Measurements from ENCODE around the gene GAS7. TPM values are rescaled to one million over a fixed set of nuclear protein-coding genes. Genes with fewer than 3 reads are reported as not detected.

Gene GAS7
- 1.1 and 5.5 TPM in 2 replicates for total RNA-seq

DNA sequence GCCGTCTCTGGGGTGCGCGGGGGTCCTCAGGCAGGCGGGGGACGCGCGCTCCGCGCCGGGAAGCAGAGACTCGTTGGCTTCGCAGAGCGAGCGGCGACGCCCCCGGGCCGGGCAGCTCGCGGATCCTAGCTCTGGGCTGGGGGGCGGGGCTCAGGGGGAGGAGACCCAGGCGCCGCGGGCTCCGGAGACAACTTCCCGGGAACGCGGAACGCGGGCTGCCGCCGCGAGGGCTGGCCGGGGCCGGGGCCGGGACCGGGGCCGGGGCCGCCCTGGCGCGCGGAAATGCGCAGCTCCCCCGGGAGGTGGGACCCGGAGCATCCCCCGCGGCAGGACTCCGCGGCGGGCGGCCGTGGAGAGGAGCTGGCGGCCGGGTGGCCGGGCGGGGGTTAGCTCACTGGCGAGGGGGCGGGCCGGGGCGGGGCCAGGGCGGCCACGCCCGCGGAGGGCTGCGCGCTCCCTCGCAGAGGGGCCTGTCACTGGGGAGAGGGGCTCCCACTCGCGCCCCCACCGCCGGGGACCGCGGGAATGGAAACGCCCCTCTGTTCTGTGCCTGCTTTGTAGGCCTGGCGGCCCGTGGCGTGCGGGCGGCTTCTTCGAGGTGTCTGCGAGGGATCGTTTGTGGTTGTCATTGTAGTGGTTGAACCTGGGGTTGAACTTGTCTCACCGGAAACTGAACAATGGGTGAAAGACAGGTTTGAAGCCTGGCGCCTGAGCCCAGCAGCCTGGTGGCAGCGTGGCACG lies at the start of gene GAS7:
Gene GAS7 (minus strand): TSS at position 98 of the 741 bp plus-strand sequence.

DNA sequence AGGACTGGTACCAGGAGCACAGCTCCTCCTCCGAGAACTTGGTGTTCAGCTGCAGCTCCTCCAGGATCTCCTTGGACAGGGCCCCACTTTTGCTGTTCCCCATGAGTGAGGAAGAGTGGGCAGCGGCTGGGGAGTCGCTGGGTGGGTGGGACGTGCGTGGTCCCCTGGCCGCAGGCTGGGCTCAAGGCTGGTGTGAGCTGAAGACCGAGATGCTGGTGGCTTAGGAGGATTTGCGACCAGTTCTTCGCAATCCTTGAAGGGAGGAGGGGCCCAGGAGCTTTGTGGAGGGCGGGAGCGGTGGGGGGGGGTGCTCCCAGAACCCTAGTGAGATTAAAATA lies 293.4 kb downstream of the GAS7 start, which contains the start of gene RCVRN:
Gene RCVRN (minus strand): TSS at position 194 of the 338 bp plus-strand sequence. CDS start 91 bp downstream, at position 103.

Other genes starting within 250 kb of the GAS7 start
- gene MYH13, start 174.4 kb upstream of the GAS7 start, total RNA-seq = not detected in 2 replicates
- not detected in 2 replicates for gene MYH8, start 223.3 kb upstream of the GAS7 start, total RNA-seq